ENCODE results near the gene ASAP3.

DNA sequence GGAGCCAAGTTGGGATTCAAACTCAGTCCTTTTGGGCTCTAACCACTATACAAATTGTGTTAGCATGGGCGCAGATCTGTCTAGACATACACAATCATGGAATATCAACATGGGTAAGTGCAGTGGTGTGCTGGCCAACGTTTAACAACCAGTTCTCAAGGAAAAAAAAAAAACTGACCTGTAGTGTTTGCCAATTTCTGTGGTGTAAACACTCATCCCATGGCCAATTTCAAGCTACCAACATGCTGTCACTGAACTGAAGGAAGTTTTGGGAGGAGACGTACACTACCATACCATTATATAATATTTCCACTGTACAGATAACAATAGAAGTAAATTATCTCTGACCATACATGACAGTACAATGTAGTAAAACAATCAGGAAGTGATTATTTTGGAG, 62.6 kb downstream of the ASAP3 start:
- TF ChIP-seq CTCF (IDR thresholded peaks at IDR 0.05) (no peak), ZFX (IDR thresholded peaks at IDR 0.05; ENCODE audit: borderline replicate concordance) (no peak)
